HepG2 (cell line): ENCODE data around the gene SYT7. TPM values are rescaled to one million over a fixed set of nuclear protein-coding genes. Genes with fewer than 3 reads are reported as not detected.
A peak's percentile ranks its signal among the peaks of the same experiment; 100 is the strongest.

Source experiments
- DMAP1 ChIP-seq: IDR thresholded peaks from 2 replicates; pipeline ENCODE4 v1.6.1; 2016
- NCOA2 ChIP-seq: sonication (generic); formaldehyde crosslinking; IDR thresholded peaks from 2 replicates; pipeline ENCODE4 v1.8.0; 2022; ENCODE audit warnings: inconsistent platforms
- SALL1 ChIP-seq: sonication (generic); formaldehyde crosslinking; IDR thresholded peaks from 2 replicates; pipeline ENCODE4 v1.8.0; 2022; ENCODE audit warnings: mild to moderate bottlenecking, missing genetic modification reagents
- ZBTB44 ChIP-seq: sonication (generic); formaldehyde crosslinking; IDR thresholded peaks from 2 replicates; pipeline ENCODE4 v1.4.0; 2020; ENCODE audit warnings: missing genetic modification reagents
- ZC3H13 ChIP-seq: sonication (generic); formaldehyde crosslinking; IDR thresholded peaks from 2 replicates; pipeline ENCODE4 v1.8.1; 2023; ENCODE audit warnings: mild to moderate bottlenecking, missing genetic modification reagents, moderate library complexity
- ZNF335 ChIP-seq: sonication (generic); formaldehyde crosslinking; IDR thresholded peaks from 2 replicates; pipeline ENCODE4 v1.4.0; 2020; ENCODE audit warnings: missing genetic modification reagents
- ZNF605 ChIP-seq: sonication (generic); formaldehyde crosslinking; IDR thresholded peaks from 2 replicates; pipeline ENCODE4 v1.8.0; 2022; ENCODE audit warnings: mild to moderate bottlenecking, missing genetic modification reagents
- ZNF772 ChIP-seq: sonication (generic); formaldehyde crosslinking; IDR thresholded peaks from 2 replicates; pipeline ENCODE4 v1.5.0; 2020; ENCODE audit warnings: mild to moderate bottlenecking, missing genetic modification reagents
- polyA plus RNA-seq, 8 experiments: library from polyadenylated mRNA; depleted of rRNA in 3 of 8; stranded (reverse) in 7 of 8; unstranded in 1 of 8; fragments of >200 nt; fragmentation: Illumina TruSeq in 4 of 8; extraction: Trizol in 4 of 8; gene quantifications; 2 replicates each; pipeline versions ENCODE4 v1.2.1 to v1.2.3, GENCODE V29; 2011 to 2016; ENCODE audit warnings: low read depth in 4 of 8, missing spikeins in 1 of 8, mixed read lengths in 1 of 8; ENCODE audit not compliant: insufficient read depth in 1 of 8
- total RNA-seq, 5 experiments: library from RNA; depleted of rRNA; stranded (reverse); fragments of >200 nt; fragmentation: Illumina TruSeq; extraction: Trizol; gene quantifications; 2 replicates each; pipeline ENCODE4 v1.2.3, GENCODE V29; 2016; ENCODE audit warnings: low read depth in 1 of 5
- TF ChIP-seq, protein P1 (sequence below): sonication (generic); formaldehyde crosslinking; IDR thresholded peaks from 2 replicates; pipeline ENCODE4 v1.5.0; 2020; ENCODE audit warnings: mild to moderate bottlenecking, missing genetic modification reagents, borderline replicate concordance
- TF ChIP-seq, protein P2 (sequence below): IDR thresholded peaks from 2 replicates; pipeline ENCODE4 v1.6.1; 2018; ENCODE audit warnings: missing genetic modification reagents, mild to moderate bottlenecking, missing compliant biosample characterization
- TF ChIP-seq, protein P3 (sequence below): sonication (generic); formaldehyde crosslinking; IDR thresholded peaks from 2 replicates; pipeline ENCODE4 v1.4.0; 2020; ENCODE audit warnings: mild to moderate bottlenecking, missing genetic modification reagents, borderline replicate concordance
- TF ChIP-seq, protein P4 (sequence below): sonication (generic); formaldehyde crosslinking; IDR thresholded peaks from 2 replicates; pipeline ENCODE4 v1.8.0; 2022; ENCODE audit warnings: low read depth, missing genetic modification reagents

The SYT7 gene
- total and polyA plus RNA-seq, 2 of the 13 experiments (the other 11 are each of a cell fraction or from before 2014, with no cell fraction given) = 1.4 to 4.4 TPM

- TF ChIP-seq, protein P1, sequence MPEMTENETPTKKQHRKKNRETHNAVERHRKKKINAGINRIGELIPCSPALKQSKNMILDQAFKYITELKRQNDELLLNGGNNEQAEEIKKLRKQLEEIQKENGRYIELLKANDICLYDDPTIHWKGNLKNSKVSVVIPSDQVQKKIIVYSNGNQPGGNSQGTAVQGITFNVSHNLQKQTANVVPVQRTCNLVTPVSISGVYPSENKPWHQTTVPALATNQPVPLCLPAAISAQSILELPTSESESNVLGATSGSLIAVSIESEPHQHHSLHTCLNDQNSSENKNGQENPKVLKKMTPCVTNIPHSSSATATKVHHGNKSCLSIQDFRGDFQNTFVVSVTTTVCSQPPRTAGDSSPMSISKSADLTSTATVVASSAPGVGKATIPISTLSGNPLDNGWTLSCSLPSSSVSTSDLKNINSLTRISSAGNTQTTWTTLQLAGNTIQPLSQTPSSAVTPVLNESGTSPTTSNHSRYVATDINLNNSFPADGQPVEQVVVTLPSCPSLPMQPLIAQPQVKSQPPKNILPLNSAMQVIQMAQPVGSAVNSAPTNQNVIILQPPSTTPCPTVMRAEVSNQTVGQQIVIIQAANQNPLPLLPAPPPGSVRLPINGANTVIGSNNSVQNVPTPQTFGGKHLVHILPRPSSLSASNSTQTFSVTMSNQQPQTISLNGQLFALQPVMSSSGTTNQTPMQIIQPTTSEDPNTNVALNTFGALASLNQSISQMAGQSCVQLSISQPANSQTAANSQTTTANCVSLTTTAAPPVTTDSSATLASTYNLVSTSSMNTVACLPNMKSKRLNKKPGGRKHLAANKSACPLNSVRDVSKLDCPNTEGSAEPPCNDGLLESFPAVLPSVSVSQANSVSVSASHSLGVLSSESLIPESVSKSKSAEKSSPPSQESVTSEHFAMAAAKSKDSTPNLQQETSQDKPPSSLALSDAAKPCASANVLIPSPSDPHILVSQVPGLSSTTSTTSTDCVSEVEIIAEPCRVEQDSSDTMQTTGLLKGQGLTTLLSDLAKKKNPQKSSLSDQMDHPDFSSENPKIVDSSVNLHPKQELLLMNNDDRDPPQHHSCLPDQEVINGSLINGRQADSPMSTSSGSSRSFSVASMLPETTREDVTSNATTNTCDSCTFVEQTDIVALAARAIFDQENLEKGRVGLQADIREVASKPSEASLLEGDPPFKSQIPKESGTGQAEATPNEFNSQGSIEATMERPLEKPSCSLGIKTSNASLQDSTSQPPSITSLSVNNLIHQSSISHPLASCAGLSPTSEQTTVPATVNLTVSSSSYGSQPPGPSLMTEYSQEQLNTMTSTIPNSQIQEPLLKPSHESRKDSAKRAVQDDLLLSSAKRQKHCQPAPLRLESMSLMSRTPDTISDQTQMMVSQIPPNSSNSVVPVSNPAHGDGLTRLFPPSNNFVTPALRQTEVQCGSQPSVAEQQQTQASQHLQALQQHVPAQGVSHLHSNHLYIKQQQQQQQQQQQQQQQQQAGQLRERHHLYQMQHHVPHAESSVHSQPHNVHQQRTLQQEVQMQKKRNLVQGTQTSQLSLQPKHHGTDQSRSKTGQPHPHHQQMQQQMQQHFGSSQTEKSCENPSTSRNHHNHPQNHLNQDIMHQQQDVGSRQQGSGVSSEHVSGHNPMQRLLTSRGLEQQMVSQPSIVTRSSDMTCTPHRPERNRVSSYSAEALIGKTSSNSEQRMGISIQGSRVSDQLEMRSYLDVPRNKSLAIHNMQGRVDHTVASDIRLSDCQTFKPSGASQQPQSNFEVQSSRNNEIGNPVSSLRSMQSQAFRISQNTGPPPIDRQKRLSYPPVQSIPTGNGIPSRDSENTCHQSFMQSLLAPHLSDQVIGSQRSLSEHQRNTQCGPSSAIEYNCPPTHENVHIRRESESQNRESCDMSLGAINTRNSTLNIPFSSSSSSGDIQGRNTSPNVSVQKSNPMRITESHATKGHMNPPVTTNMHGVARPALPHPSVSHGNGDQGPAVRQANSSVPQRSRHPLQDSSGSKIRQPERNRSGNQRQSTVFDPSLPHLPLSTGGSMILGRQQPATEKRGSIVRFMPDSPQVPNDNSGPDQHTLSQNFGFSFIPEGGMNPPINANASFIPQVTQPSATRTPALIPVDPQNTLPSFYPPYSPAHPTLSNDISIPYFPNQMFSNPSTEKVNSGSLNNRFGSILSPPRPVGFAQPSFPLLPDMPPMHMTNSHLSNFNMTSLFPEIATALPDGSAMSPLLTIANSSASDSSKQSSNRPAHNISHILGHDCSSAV (CRISPR knock-in tag) = no peak
- TF ChIP-seq SALL1 (CRISPR knock-in tag) (peak; percentile 62; the same call in 1 of the 2 replicates), DMAP1 (CRISPR knock-in tag) (no peak), ZBTB44 (no peak), ZNF335 (no peak), NCOA2 (CRISPR knock-in tag) (no peak), ZNF772 (CRISPR knock-in tag) (no peak), ZC3H13 (CRISPR knock-in tag) (no peak), ZNF605 (no peak)
- TF ChIP-seq, protein P2, sequence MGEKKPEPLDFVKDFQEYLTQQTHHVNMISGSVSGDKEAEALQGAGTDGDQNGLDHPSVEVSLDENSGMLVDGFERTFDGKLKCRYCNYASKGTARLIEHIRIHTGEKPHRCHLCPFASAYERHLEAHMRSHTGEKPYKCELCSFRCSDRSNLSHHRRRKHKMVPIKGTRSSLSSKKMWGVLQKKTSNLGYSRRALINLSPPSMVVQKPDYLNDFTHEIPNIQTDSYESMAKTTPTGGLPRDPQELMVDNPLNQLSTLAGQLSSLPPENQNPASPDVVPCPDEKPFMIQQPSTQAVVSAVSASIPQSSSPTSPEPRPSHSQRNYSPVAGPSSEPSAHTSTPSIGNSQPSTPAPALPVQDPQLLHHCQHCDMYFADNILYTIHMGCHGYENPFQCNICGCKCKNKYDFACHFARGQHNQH (CRISPR knock-in tag) = no peak
- TF ChIP-seq, protein P3, sequence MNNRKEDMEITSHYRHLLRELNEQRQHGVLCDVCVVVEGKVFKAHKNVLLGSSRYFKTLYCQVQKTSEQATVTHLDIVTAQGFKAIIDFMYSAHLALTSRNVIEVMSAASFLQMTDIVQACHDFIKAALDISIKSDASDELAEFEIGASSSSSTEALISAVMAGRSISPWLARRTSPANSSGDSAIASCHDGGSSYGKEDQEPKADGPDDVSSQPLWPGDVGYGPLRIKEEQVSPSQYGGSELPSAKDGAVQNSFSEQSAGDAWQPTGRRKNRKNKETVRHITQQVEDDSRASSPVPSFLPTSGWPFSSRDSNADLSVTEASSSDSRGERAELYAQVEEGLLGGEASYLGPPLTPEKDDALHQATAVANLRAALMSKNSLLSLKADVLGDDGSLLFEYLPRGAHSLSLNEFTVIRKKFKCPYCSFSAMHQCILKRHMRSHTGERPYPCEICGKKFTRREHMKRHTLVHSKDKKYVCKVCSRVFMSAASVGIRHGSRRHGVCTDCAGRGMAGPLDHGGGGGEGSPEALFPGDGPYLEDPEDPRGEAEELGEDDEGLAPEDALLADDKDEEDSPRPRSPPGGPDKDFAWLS (CRISPR knock-in tag) = no peak
- TF ChIP-seq, protein P4, sequence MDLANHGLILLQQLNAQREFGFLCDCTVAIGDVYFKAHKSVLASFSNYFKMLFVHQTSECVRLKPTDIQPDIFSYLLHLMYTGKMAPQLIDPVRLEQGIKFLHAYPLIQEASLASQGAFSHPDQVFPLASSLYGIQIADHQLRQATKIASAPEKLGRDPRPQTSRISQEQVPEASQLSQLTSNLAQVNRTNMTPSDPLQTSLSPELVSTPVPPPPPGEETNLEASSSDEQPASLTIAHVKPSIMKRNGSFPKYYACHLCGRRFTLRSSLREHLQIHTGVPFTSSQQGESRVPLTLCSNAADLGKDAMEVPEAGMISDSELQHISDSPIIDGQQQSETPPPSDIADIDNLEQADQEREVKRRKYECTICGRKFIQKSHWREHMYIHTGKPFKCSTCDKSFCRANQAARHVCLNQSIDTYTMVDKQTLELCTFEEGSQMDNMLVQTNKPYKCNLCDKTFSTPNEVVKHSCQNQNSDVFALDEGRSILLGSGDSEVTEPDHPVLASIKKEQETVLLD (CRISPR knock-in tag) = no peak
Measured at GRCh38 chr11:61627850-61628661, 47.2 kb upstream of the SYT7 start (continued).
